Duodenal mucosa (tissue), 2 donors: ENCODE data around the gene TMEM272.

ENCODE experiments used
- H3K27ac ChIP-seq: one replicate; pipeline ENCODE4 v1.7.0; 2013; ENCODE audit warnings: low read depth, low read length
- H3K27me3 ChIP-seq, 2 donors: one replicate each; pipeline ENCODE4 v1.7.0; 2013; ENCODE audit warnings: low read length in 2 of 2, control low read depth in 1 of 2; ENCODE audit not compliant: insufficient read depth in 2 of 2, control insufficient read depth in 1 of 2
- H3K36me3 ChIP-seq, 2 donors: one replicate each; pipeline ENCODE4 v1.7.0; 2013; ENCODE audit warnings: low read length in 2 of 2, control low read depth in 1 of 2; ENCODE audit not compliant: insufficient read depth in 2 of 2, control insufficient read depth in 1 of 2
- H3K4me1 ChIP-seq, 2 donors: one replicate each; pipeline ENCODE4 v1.7.0; 2013; ENCODE audit warnings: low read length in 2 of 2, control low read depth in 1 of 2; ENCODE audit not compliant: insufficient read depth in 2 of 2, control insufficient read depth in 1 of 2
- H3K4me3 ChIP-seq, 2 donors: one replicate each; pipeline ENCODE4 v1.7.0; 2013; ENCODE audit warnings: low read length in 2 of 2, low read depth in 1 of 2
- H3K9ac ChIP-seq, 2 donors: one replicate each; pipeline ENCODE4 v1.7.0; 2013; ENCODE audit warnings: low read length in 2 of 2, low read depth in 1 of 2
- H3K9me3 ChIP-seq, 2 donors: one replicate each; pipeline ENCODE4 v1.7.0; 2013; ENCODE audit warnings: low read length in 2 of 2, control low read depth in 1 of 2; ENCODE audit not compliant: control insufficient read depth in 1 of 2

TMEM272 gene

GRCh38 chr13:51818276-51818675, 26.7 kb downstream of the TMEM272 start:
- H3K27me3 ChIP-seq, result no peaks in the 10 kb centered on the region
- no peaks in the 10 kb centered on the region for H3K36me3 ChIP-seq
- H3K27ac ChIP-seq, result no peak overlapping the region
- H3K9me3 ChIP-seq, result no peaks in the 10 kb centered on the region
- H3K9ac ChIP-seq, result no peak overlapping the region
- no peak overlapping the region for H3K4me3 ChIP-seq
- H3K4me1 ChIP-seq, result peaks cover 4 to 5% of the 10 kb centered on the region in 2 donors

DNA sequence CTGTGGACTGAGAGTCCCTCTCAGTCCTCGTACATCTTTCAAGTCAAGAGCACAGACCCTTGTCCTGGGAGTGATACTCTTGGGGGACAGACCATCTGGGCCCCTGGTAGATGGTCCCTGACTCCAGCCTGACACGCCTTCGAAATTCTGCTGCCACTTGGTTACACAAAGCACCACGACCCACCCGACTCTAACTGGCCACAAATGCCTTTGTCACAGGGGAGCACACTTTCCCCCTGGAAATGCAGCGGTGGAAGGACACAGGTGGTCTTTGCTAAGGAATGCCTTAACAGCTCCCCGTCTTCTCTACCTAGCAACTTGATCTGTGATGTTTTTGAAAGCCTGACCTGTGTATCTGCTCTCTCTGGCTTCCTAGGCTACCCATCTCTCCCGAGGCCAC, 27.3 kb downstream of the TMEM272 start:
- Histone ChIP-seq H3K4me3 (no peak overlapping the region), H3K9me3 (no peaks in the 10 kb centered on the region), H3K4me1 (peaks cover 4 to 5% of the 10 kb centered on the region in 2 donors), H3K36me3 (no peaks in the 10 kb centered on the region), H3K27me3 (no peaks in the 10 kb centered on the region), H3K9ac (no peak overlapping the region), H3K27ac (no peak overlapping the region)

- H3K4me3 ChIP-seq, result no peak overlapping the region
- no peaks in the 10 kb centered on the region for H3K9me3 ChIP-seq
- no peaks in the 10 kb centered on the region for H3K27me3 ChIP-seq
- no peaks in the 10 kb centered on the region for H3K36me3 ChIP-seq
- no peak overlapping the region for H3K9ac ChIP-seq
- H3K4me1 ChIP-seq, result peaks cover 4 to 5% of the 10 kb centered on the region in 2 donors
- H3K27ac ChIP-seq, result no peak overlapping the region
Observed at GRCh38 chr13:51816604-51817249, 28.2 kb downstream of the TMEM272 start.

GRCh38 chr13:51815848-51816247, 29.1 kb downstream of the TMEM272 start:
- Histone ChIP-seq H3K9me3 (no peaks in the 10 kb centered on the region), H3K27ac (no peak overlapping the region), H3K4me1 (peaks cover 4 to 5% of the 10 kb centered on the region in 2 donors), H3K27me3 (no peaks in the 10 kb centered on the region), H3K4me3 (no peak overlapping the region), H3K36me3 (no peaks in the 10 kb centered on the region), H3K9ac (no peak overlapping the region)

- Histone ChIP-seq H3K9ac (peak overlapping the region in 1 of 2 donors; percentile 55), H3K27ac (no peak overlapping the region), H3K4me1 (peaks cover 4 to 5% of the 10 kb centered on the region in 2 donors), H3K36me3 (no peaks in the 10 kb centered on the region), H3K27me3 (no peaks in the 10 kb centered on the region), H3K9me3 (no peaks in the 10 kb centered on the region), H3K4me3 (peak overlapping the region; percentile 48 to 63)
Observed at GRCh38 chr13:51814825-51815650, 29.9 kb downstream of the TMEM272 start.

DNA sequence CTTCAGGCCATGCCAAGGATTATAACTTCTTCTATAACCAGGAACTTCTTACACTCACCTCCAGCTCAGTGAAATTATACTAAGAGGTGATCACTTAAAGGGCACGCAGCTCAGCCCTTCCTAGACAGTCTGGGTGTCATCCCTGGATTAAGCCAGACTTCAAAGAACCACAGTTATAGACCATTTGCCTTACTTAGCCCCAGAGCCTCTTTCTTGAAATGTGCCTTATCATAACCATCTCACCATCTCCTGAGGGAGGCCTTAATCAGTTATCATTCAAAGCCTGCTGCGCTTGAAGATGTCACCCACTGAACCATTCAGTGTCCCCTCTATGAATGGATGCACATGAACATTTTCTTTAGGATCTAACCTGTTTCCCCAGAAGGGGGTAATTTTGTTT, 30.9 kb downstream of the TMEM272 start:
- no peak overlapping the region for H3K9ac ChIP-seq
- H3K27ac ChIP-seq, result no peak overlapping the region

DNA sequence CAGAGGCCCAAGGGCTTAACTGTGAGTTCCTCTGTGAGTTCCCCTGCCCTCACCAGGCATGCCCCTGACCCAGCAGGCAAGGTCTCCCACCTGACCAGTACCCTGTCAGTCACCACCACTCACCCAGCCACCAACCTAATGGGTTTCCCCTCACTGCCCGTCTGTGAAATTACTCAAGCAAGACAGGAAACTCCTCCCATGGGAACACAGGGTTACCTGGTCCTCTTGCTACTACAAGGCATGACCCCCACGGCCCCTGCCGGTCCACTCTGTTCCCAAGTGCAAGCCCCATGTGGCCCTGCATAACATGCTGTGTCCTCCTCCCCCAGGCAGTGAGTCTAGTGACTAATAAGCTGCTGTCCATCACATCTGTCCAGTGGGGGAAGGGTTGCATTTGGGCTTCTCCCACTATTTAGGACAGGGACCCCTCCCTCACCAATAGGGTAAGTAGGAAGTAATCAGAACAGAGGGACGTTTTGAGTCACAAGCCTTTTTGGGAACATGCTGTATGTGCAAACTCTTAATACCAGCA, 33.0 kb downstream of the TMEM272 start:
- Histone ChIP-seq H3K4me3 (no peak overlapping the region), H3K9ac (no peak overlapping the region), H3K36me3 (no peaks in the 10 kb centered on the region), H3K27me3 (no peaks in the 10 kb centered on the region), H3K27ac (no peak overlapping the region), H3K9me3 (no peaks in the 10 kb centered on the region), H3K4me1 (peaks cover 4 to 5% of the 10 kb centered on the region in 2 donors)

More for the DNA sequence above, 30.9 kb downstream of the TMEM272 start:
- no peaks in the 10 kb centered on the region for H3K27me3 ChIP-seq
- no peaks in the 10 kb centered on the region for H3K9me3 ChIP-seq
- no peak overlapping the region for H3K4me3 ChIP-seq
- peaks cover 4 to 5% of the 10 kb centered on the region in 2 donors for H3K4me1 ChIP-seq
- no peaks in the 10 kb centered on the region for H3K36me3 ChIP-seq

GRCh38 chr13:51811046-51811445, 33.9 kb downstream of the TMEM272 start:
- no peak overlapping the region for H3K9ac ChIP-seq
- no peak overlapping the region for H3K4me3 ChIP-seq
- no peaks in the 10 kb centered on the region for H3K27me3 ChIP-seq
- no peaks in the 10 kb centered on the region for H3K36me3 ChIP-seq
- H3K9me3 ChIP-seq, result no peaks in the 10 kb centered on the region
- peaks cover 4 to 5% of the 10 kb centered on the region in 2 donors for H3K4me1 ChIP-seq
- H3K27ac ChIP-seq, result no peak overlapping the region

DNA sequence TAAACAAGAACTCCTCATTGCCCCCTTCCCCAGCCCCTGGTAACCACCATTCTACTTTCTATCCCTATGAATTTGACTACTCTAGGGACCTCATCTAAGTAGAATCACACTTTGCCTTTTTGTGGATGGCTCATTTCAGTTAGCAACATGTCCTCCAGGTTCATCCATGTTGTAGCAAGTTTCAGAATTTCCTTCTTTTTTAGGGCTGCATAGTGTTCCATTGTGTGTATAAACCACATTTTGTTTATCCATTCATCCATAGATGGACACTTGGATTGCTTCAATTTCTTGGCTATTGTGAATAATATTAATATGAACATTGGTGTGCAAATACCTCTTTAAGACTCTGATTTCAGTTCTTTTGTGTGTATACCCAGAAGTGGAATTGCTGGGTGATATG, 36.2 kb downstream of the TMEM272 start:
- Histone ChIP-seq H3K27ac (no peak overlapping the region), H3K36me3 (no peaks in the 10 kb centered on the region), H3K9me3 (no peaks in the 10 kb centered on the region), H3K9ac (no peak overlapping the region), H3K27me3 (no peaks in the 10 kb centered on the region), H3K4me3 (no peak overlapping the region), H3K4me1 (peaks cover 11% of the 10 kb centered on the region in 2 donors)

DNA sequence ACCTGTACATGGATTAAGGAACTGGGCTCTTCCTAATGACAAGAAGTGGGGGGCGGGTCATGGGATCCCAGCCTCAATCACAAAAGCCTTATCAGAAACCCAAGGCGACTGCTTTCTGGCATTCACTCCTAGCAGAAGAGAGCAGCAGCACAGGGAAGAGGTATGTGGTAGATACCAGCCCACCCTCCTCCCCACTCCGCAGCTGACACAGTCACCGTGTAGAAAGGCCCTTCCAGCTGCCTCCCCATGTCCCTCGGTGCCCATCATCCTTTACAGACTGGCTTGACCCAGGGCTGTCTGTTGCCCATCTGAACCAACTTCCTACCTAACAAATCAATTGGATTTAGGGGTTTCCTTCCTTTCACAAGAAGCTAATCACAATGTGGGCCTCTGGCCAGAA, 37.9 kb downstream of the TMEM272 start:
- H3K4me3 ChIP-seq, result no peak overlapping the region
- no peaks in the 10 kb centered on the region for H3K36me3 ChIP-seq
- H3K9ac ChIP-seq, result no peak overlapping the region
- no peaks in the 10 kb centered on the region for H3K9me3 ChIP-seq
- H3K4me1 ChIP-seq, result peaks cover 24 to 25% of the 10 kb centered on the region in 2 donors
- no peaks in the 10 kb centered on the region for H3K27me3 ChIP-seq
- H3K27ac ChIP-seq, result no peak overlapping the region
